BLaER1 treated with 17β-estradiol and CSF1 and Interleukin-3, amounts not matched to agents 10 nM and 100 nM (cell line): Measurements from ENCODE around the gene ASB3.
"Not testable (repeated sequence)": the region's sequence is repeated elsewhere in the genome, so short reads cannot be mapped to it uniquely, and the experiment has no call there.

Source experiments
- H3K27ac ChIP-seq, 11 experiments: shearing (Covaris generic); formaldehyde crosslinking; 2 replicates each; pipeline ENCODE4 v1.8.1; 2022
- H3K27me3 ChIP-seq, 11 experiments: shearing (Covaris generic); formaldehyde crosslinking; 2 replicates each; pipeline ENCODE4 v1.8.1; 2022
- H3K36me3 ChIP-seq, 11 experiments: shearing (Covaris generic); formaldehyde crosslinking; 2 replicates each; pipeline ENCODE4 v1.8.1; 2022
- H3K4me1 ChIP-seq, 10 experiments: shearing (Covaris generic); formaldehyde crosslinking; 2 replicates each; pipeline ENCODE4 v1.8.1; 2022
- H3K4me2 ChIP-seq, 11 experiments: shearing (Covaris generic); formaldehyde crosslinking; 2 replicates each; pipeline ENCODE4 v1.8.1; 2022
- H3K4me3 ChIP-seq, 10 experiments: shearing (Covaris generic); formaldehyde crosslinking; 2 replicates each; pipeline ENCODE4 v1.8.1; 2022
- H3K9ac ChIP-seq, 11 experiments: shearing (Covaris generic); formaldehyde crosslinking; 2 replicates each; pipeline ENCODE4 v1.8.1; 2022
- H3K9me3 ChIP-seq, 11 experiments: shearing (Covaris generic); formaldehyde crosslinking; replicated peaks in 1 of 11; 2 replicates each; pipeline ENCODE4 v1.8.1; 2022
- H4K20me1 ChIP-seq, 11 experiments: shearing (Covaris generic); formaldehyde crosslinking; 2 replicates each; pipeline ENCODE4 v1.8.1; 2022
- Cebpa-rat ChIP-seq, 11 experiments: shearing (Covaris generic); IDR thresholded peaks; 2 replicates each; pipeline ENCODE4 v1.8.1; 2022

ASB3 gene

GRCh38 chr2:53660886-53661285, 125.9 kb downstream of the ASB3 start:
- H3K4me1 ChIP-seq, result no peaks in the 10 kb centered on the region
- peaks cover 0 to 3% (median 0%) of the 10 kb centered on the region in 11 experiments; a peak in 2 of 22 replicates for H3K9me3 ChIP-seq
- no peak overlapping the region for H3K4me3 ChIP-seq
- H3K27me3 ChIP-seq, result no peaks in the 10 kb centered on the region
- no peak overlapping the region for H3K27ac ChIP-seq
- no peak for TF ChIP-seq Cebpa-rat (IDR thresholded peaks at IDR 0.05)
- H4K20me1 ChIP-seq, result no peaks in the 10 kb centered on the region
- H3K36me3 ChIP-seq, result no peaks in the 10 kb centered on the region
- H3K4me2 ChIP-seq, result no peak overlapping the region
- no peak overlapping the region for H3K9ac ChIP-seq

DNA sequence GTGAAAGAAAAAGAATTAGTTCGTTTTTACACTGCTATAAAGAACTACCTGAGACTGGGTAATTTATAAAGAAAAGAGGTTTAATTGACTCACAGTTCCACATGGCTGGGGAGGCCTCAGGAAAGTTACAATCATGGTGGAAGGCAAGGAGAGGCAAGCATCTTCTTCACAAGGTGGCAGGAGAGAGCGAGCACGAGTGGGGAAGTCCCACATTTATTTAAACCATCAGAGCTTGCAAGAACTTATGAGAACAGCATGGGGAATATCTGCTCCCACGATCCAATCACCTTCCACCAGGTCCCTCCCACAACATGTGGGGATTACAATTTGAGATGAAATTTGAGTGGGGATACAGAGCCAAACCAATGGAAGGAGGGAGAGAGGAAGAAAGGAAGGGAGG, 128.3 kb downstream of the ASB3 start:
- not testable (repeated sequence) for H3K27me3 ChIP-seq, H3K4me3 ChIP-seq, H3K36me3 ChIP-seq, H3K4me2 ChIP-seq, H3K4me1 ChIP-seq, H3K9me3 ChIP-seq, H4K20me1 ChIP-seq, H3K27ac ChIP-seq, H3K9ac ChIP-seq

GRCh38 chr2:53655256-53655655, 131.5 kb downstream of the ASB3 start:
- H3K9me3 ChIP-seq, result peaks cover 0 to 6% (median 0%) of the 10 kb centered on the region in 11 experiments; a peak in 3 of 22 replicates
- no peak for TF ChIP-seq Cebpa-rat (IDR thresholded peaks at IDR 0.05)
- H3K4me2 ChIP-seq, result no peak overlapping the region
- H3K4me3 ChIP-seq, result no peak overlapping the region
- no peaks in the 10 kb centered on the region for H3K36me3 ChIP-seq
- H4K20me1 ChIP-seq, result no peaks in the 10 kb centered on the region
- no peaks in the 10 kb centered on the region for H3K27me3 ChIP-seq
- H3K27ac ChIP-seq, result no peak overlapping the region
- no peaks in the 10 kb centered on the region for H3K4me1 ChIP-seq
- no peak overlapping the region for H3K9ac ChIP-seq

GRCh38 chr2:53654396-53654795, 132.4 kb downstream of the ASB3 start:
- H3K9ac ChIP-seq, result no peak overlapping the region
- H3K27ac ChIP-seq, result no peak overlapping the region
- TF ChIP-seq Cebpa-rat (IDR thresholded peaks at IDR 0.05), result no peak

GRCh38 chr2:53652131-53652530, 134.6 kb downstream of the ASB3 start:
- H3K4me2 ChIP-seq, result no peak overlapping the region
- H3K4me3 ChIP-seq, result no peak overlapping the region
- no peak overlapping the region for H3K27ac ChIP-seq
- no peaks in the 10 kb centered on the region for H4K20me1 ChIP-seq
- H3K4me1 ChIP-seq, result no peaks in the 10 kb centered on the region
- TF ChIP-seq Cebpa-rat (IDR thresholded peaks at IDR 0.05), result no peak
- H3K9ac ChIP-seq, result no peak overlapping the region
- H3K36me3 ChIP-seq, result no peaks in the 10 kb centered on the region
- H3K27me3 ChIP-seq, result no peaks in the 10 kb centered on the region
- H3K9me3 ChIP-seq, result peaks cover 0 to 6% (median 0%) of the 10 kb centered on the region in 11 experiments; a peak in 3 of 22 replicates

More at GRCh38 chr2:53654396-53654795, 132.4 kb downstream of the ASB3 start:
- Histone ChIP-seq H3K27me3 (no peaks in the 10 kb centered on the region), H3K9me3 (peaks cover 0 to 6% (median 0%) of the 10 kb centered on the region in 11 experiments; a peak in 3 of 22 replicates), H4K20me1 (no peaks in the 10 kb centered on the region), H3K36me3 (no peaks in the 10 kb centered on the region), H3K4me2 (no peak overlapping the region), H3K4me1 (no peaks in the 10 kb centered on the region), H3K4me3 (no peak overlapping the region)

DNA sequence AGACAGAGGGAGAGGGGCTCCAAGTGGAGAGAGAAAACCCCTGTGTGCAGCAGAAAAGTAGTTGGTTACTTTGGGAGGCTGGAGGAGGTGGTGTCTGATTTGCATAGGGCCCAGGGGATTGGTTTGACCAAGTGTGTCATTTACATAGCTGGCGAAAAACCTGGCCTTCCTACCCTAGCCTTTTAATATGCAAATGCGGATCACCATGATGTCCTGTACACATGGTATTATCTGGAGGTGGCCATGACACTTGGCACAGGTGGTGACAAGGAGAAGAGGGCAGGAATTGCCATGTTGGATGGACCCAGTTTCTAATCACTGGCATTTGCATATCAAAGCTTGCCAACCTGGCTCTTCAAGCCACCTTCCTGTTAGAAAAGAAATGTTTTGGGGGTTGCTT, 140.0 kb downstream of the ASB3 start:
- Histone ChIP-seq H3K9ac (no peak overlapping the region), H3K4me1 (no peaks in the 10 kb centered on the region), H3K27ac (no peak overlapping the region), H3K36me3 (no peaks in the 10 kb centered on the region), H3K27me3 (no peaks in the 10 kb centered on the region), H3K4me3 (no peak overlapping the region), H3K4me2 (no peak overlapping the region), H4K20me1 (no peaks in the 10 kb centered on the region), H3K9me3 (peaks cover 0 to 6% (median 0%) of the 10 kb centered on the region in 11 experiments; a peak in 3 of 22 replicates)
- TF ChIP-seq Cebpa-rat (IDR thresholded peaks at IDR 0.05), result no peak

- H3K9me3 ChIP-seq, result no peaks in the 10 kb centered on the region
- H3K4me3 ChIP-seq, result no peak overlapping the region
- H3K4me2 ChIP-seq, result no peak overlapping the region
- no peaks in the 10 kb centered on the region for H3K4me1 ChIP-seq
- H4K20me1 ChIP-seq, result no peaks in the 10 kb centered on the region
- no peak overlapping the region for H3K27ac ChIP-seq
- TF ChIP-seq Cebpa-rat (IDR thresholded peaks at IDR 0.05), result no peak
- no peak overlapping the region for H3K9ac ChIP-seq
- no peaks in the 10 kb centered on the region for H3K36me3 ChIP-seq
- no peaks in the 10 kb centered on the region for H3K27me3 ChIP-seq
These were observed 145.5 kb downstream of the ASB3 start for GRCh38 chr2:53641290-53641689.

- H3K36me3 ChIP-seq, result no peaks in the 10 kb centered on the region
- no peak overlapping the region for H3K27ac ChIP-seq
- no peaks in the 10 kb centered on the region for H4K20me1 ChIP-seq
- no peaks in the 10 kb centered on the region for H3K27me3 ChIP-seq
- TF ChIP-seq Cebpa-rat (IDR thresholded peaks at IDR 0.05), result no peak
- no peak overlapping the region for H3K4me2 ChIP-seq
- H3K9me3 ChIP-seq, result no peaks in the 10 kb centered on the region
- H3K4me3 ChIP-seq, result no peak overlapping the region
- no peak overlapping the region for H3K9ac ChIP-seq
- H3K4me1 ChIP-seq, result peaks cover 0 to 2% (median 0%) of the 10 kb centered on the region in 10 experiments; a peak in 4 of 20 replicates
These were observed 146.3 kb downstream of the ASB3 start for GRCh38 chr2:53640466-53640865.

DNA sequence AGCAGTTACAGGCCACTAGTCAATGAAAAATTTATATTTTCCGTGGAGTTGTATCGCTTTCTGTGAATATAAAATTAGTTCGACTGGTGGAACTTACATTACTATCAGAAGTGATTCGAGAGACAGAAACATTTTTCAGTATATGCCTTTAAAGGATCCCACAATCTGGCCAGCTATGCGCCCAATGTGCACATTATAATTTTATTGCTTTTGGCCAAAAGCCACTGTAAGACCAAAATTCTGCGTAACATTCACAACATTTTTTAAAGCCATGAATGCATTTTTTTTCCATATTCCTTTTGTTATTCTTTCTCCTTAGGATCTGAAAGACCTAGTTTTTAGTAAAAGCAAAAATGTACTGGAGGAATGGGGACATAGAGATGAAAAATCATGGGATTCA, 150.2 kb downstream of the ASB3 start:
- Histone ChIP-seq H3K27ac (no peak overlapping the region), H3K9ac (no peak overlapping the region), H3K4me3 (no peak overlapping the region), H3K9me3 (no peaks in the 10 kb centered on the region), H3K36me3 (no peaks in the 10 kb centered on the region), H3K27me3 (no peaks in the 10 kb centered on the region), H3K4me2 (no peak overlapping the region), H3K4me1 (peaks cover 0 to 10% (median 0%) of the 10 kb centered on the region in 10 experiments; a peak in 7 of 20 replicates), H4K20me1 (no peaks in the 10 kb centered on the region)
- TF ChIP-seq Cebpa-rat (IDR thresholded peaks at IDR 0.05), result no peak

DNA sequence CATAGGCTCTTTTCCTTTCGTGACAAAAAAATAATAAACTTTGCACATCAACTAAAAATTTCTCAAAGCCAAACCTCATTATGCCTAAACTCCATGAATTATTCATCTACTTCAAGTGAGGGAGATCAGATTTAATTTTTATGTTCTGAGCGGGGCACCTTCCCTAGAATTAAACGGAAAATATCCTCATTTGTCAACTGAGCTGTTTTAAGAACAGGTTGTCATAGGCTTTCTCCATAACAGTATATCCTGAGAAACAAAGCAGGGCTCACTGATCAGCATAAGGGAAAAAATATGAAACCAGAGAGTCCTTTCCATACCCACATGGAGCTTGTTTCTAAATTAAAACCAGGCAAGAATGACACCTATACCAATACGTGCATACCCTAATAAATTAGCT, 150.6 kb downstream of the ASB3 start:
- Histone ChIP-seq H3K4me1 (peaks cover 0 to 10% (median 0%) of the 10 kb centered on the region in 10 experiments; a peak in 7 of 20 replicates), H3K27ac (no peak overlapping the region), H3K27me3 (no peaks in the 10 kb centered on the region)

More for the DNA sequence above, 150.6 kb downstream of the ASB3 start:
- Histone ChIP-seq H3K9ac (no peak overlapping the region), H4K20me1 (no peaks in the 10 kb centered on the region), H3K4me3 (no peak overlapping the region), H3K4me2 (no peak overlapping the region), H3K9me3 (no peaks in the 10 kb centered on the region), H3K36me3 (no peaks in the 10 kb centered on the region)
- no peak for TF ChIP-seq Cebpa-rat (IDR thresholded peaks at IDR 0.05)
